ENCODE measurements around the gene ITGA6.

ITGA6 gene

DNA sequence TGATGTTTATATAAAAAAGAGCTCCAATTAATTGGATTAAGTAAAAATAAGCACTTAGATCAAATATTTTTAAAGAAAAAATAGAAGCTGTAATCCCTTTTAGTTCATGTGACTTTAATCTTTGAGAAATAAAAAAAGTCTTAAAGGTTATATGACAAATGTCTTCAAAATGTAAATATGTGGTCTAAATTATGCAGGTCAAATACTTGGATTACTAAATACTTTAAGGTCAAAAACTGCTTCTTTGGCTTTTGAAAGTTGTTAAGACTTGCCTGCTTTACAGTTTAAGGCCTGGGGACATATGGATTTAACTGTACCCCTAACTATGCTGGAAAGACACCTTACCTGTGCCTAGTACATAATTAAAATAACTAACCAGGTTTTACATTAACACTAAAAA is 113.0 kb downstream of the ITGA6 start:
- TF ChIP-seq, protein P1, sequence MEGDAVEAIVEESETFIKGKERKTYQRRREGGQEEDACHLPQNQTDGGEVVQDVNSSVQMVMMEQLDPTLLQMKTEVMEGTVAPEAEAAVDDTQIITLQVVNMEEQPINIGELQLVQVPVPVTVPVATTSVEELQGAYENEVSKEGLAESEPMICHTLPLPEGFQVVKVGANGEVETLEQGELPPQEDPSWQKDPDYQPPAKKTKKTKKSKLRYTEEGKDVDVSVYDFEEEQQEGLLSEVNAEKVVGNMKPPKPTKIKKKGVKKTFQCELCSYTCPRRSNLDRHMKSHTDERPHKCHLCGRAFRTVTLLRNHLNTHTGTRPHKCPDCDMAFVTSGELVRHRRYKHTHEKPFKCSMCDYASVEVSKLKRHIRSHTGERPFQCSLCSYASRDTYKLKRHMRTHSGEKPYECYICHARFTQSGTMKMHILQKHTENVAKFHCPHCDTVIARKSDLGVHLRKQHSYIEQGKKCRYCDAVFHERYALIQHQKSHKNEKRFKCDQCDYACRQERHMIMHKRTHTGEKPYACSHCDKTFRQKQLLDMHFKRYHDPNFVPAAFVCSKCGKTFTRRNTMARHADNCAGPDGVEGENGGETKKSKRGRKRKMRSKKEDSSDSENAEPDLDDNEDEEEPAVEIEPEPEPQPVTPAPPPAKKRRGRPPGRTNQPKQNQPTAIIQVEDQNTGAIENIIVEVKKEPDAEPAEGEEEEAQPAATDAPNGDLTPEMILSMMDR (IDR thresholded peaks at IDR 0.05) = no peak

GRCh38 chr2:172545408-172546075 is 118.2 kb downstream of the ITGA6 start:
- TF ChIP-seq, protein P1 (IDR thresholded peaks at IDR 0.05) = no peak

DNA sequence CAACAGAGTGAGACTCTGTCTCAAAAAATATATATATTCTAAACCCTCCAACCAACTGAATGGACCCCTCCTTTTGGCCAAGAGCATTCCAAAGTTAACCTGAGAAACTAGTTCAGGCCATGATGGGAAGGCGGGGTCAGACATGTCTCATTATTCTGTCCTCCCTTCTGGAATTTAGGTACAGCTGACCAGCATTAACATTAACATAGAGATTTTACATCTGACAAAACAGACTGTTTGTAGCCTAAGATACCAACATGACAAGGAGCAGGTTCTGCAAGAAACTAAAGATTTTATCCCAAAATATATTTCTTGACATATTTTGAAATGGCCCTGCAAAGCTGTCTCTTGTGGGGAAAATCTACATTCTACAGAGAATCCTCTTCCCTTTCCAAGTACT is 121.7 kb downstream of the ITGA6 start:
- TF ChIP-seq, protein P1 (IDR thresholded peaks at IDR 0.05) = no peak

- TF ChIP-seq, protein P1 (IDR thresholded peaks at IDR 0.05) = no peak
Measured at GRCh38 chr2:172550419-172550818, 123.0 kb downstream of the ITGA6 start.

- TF ChIP-seq, protein P1 (IDR thresholded peaks at IDR 0.05) = no peak
Measured at GRCh38 chr2:172551271-172551670, 123.9 kb downstream of the ITGA6 start.

DNA sequence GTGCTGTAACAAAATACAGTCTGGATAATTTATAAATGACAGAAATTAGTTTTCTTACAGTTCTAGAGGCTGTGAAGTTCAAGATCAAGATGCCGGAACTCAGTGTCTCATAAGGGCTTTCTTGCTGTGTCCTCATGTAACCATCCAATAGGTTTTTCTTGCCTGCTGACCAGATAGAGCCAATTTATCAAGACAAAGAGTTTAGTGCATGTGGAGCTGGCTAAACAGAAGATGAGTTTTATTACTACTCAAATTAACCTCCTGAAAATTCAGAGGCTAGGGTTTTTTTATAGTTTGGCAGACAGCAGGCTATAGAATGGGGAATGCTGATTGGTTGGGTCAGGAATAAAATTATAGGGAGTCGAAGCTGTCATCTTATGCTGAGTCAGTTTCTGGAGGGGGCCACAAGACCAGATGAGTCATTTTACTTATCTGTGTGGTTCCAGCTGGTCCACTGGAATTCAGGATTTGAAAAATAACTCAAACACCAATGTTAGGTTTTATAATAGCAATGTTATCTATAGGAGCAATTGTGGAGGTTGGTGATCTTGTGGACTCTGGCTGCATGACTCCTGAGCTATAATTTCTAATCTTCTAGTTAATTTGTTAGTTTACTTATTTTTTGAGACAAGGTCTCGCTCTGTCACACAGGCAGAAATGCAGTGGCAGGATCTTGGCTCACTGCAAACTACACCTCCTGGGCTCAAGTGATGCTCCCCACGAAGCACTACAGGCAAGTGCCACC is 125.3 kb downstream of the ITGA6 start:
- TF ChIP-seq, protein P1 (IDR thresholded peaks at IDR 0.05) = no peak

DNA sequence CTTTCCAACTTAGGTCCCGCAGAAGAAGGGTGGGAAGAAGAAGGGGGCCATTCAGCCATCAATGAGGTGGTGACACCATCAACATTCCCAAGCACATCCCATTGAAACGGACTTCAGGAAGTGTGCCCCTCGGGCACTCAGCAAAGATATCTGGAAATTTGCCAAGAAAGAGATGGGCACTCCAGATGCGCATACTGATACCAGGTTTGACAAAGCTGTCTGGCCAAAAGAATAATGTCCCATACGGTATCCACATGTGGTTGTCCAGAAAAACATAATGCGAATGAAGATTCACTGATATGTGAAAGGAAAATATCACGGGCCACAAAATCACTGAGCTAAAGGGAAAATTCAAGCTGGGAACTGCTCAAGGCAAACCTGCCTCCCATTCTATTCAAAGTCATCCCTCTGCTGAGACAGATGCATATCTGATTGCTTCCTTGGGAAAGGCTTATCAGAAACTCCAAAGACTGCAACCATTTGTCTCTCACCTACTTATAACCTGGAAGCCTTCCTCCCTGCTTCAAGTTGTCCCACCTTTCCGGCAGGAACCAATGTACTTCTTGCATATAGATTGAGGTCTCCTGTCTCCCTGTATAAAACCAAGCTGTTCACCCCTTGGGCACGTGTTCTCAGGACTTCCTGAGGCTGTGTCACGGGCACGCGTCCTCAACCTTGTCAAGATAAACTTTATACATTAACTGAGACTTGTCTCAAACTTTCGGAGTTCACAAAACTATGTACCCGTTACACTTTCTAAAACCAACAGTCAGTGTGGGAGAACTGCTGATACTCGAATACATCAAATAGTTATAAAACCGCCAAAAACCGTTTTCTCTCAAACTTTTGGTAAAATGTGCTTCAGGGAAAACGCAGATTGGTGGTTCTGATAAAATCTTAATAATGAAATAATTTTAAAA is 127.2 kb downstream of the ITGA6 start:
- TF ChIP-seq, protein P1 (IDR thresholded peaks at IDR 0.05) = no peak

Measured in LNCAP (cell line).